GM18517 (cell line): ENCODE data around the gene LRRC15.

ENCODE experiments used
- ATAC-seq: cut with Tn5 transposase; IDR thresholded peaks from one replicate; pipeline ENCODE4 v1.9.1; 2021; ENCODE audit warnings: mild to moderate bottlenecking, moderate library complexity; ENCODE audit not compliant: unreplicated experiment

LRRC15 gene

GRCh38 chr3:194305356-194306108 is 64.0 kb downstream of the LRRC15 start:
- ATAC-seq = no peak
